ENCODE data around the gene CYP4X1.
"Not testable (repeated sequence)": the region's sequence is repeated elsewhere in the genome, so short reads cannot be mapped to it uniquely, and the experiment has no call there.

CYP4X1 gene

GRCh38 chr1:47023268-47024140 is at the start of gene CYP4X1:
CYP4X1 (plus strand) TSS chr1:47023669; CDS start chr1:47023818, 149 bp downstream.
- peak; percentile 27 for DNase-seq

- no peak for DNase-seq
These were observed 40.2 kb upstream of the CYP4X1 start for GRCh38 chr1:46983166-46983829.

GRCh38 chr1:46983830-46984586 is 39.5 kb upstream of the CYP4X1 start:
- DNase-seq, result peak; percentile 52

- DNase-seq, result not testable (repeated sequence)
These were observed 32.9 kb upstream of the CYP4X1 start for GRCh38 chr1:46990541-46990940.

GRCh38 chr1:46991083-46991923 is 32.2 kb upstream of the CYP4X1 start:
- DNase-seq, result no peak

- no peak for DNase-seq
These were observed 26.7 kb upstream of the CYP4X1 start for GRCh38 chr1:46996659-46997281.

GRCh38 chr1:47002211-47002610 is 21.3 kb upstream of the CYP4X1 start:
- no peak for DNase-seq

GRCh38 chr1:47003896-47004403 is 19.5 kb upstream of the CYP4X1 start:
- no peak for DNase-seq

- not testable (repeated sequence) for DNase-seq
These were observed 17.0 kb upstream of the CYP4X1 start for GRCh38 chr1:47006437-47006836.

- no peak for DNase-seq
These were observed 10.2 kb upstream of the CYP4X1 start for GRCh38 chr1:47013293-47013692.

- no peak for DNase-seq
These were observed 2.4 kb upstream of the CYP4X1 start for GRCh38 chr1:47021070-47021469.

- DNase-seq, result no peak
These were observed 802 bp downstream of the CYP4X1 start for GRCh38 chr1:47024141-47024801.

GRCh38 chr1:47030170-47030805 is 6.8 kb downstream of the CYP4X1 start:
- DNase-seq, result no peak

- no peak for DNase-seq
These were observed 7.6 kb downstream of the CYP4X1 start for GRCh38 chr1:47031059-47031458.

GRCh38 chr1:47031585-47031984 is 8.1 kb downstream of the CYP4X1 start:
- DNase-seq, result no peak

- DNase-seq, result no peak
These were observed 13.3 kb downstream of the CYP4X1 start for GRCh38 chr1:47036764-47037163.

- no peak for DNase-seq
These were observed 35.9 kb downstream of the CYP4X1 start for GRCh38 chr1:47059376-47059775.

GRCh38 chr1:47067097-47067594 is 43.7 kb downstream of the CYP4X1 start, which contains the start of gene CYP4Z1:
CYP4Z1 (plus strand) TSS chr1:47067231; CDS start chr1:47067491, 260 bp downstream.
- no peak for DNase-seq

- DNase-seq, result not testable (repeated sequence)
These were observed 45.6 kb downstream of the CYP4X1 start for GRCh38 chr1:47069080-47069479.

- not testable (repeated sequence) for DNase-seq
These were observed 46.0 kb downstream of the CYP4X1 start for GRCh38 chr1:47069509-47069908.
